ENCODE data around the gene MRPS31.
"Not testable (repeated sequence)": the region's sequence is repeated elsewhere in the genome, so short reads cannot be mapped to it uniquely, and the experiment has no call there.

Gene MRPS31

GRCh38 chr13:40799508-40799907 is 28.5 kb upstream of the MRPS31 start:
- peaks cover 17% of the 10 kb centered on the region for H3K36me3 Mint-ChIP-seq (ENCODE audit: insufficient read depth)

GRCh38 chr13:40798380-40798779 is 27.4 kb upstream of the MRPS31 start:
- Mint-ChIP-seq H3K36me3 (ENCODE audit: insufficient read depth) (peaks cover 16% of the 10 kb centered on the region), H3K27ac (ENCODE audit: low read depth) (no peak overlapping the region), H3K4me3 (peak overlapping the region; percentile 5), H3K27me3 (no peaks in the 10 kb centered on the region), H3K4me1 (no peaks in the 10 kb centered on the region), H3K9me3 (no peaks in the 10 kb centered on the region)
- ATAC-seq (replicated peaks; ENCODE audit: extremely low read depth, poor library complexity, severe bottlenecking) (no peak), DNase-seq (ENCODE audit: low spot score in 2 of 2) (no peak)

More at GRCh38 chr13:40799508-40799907, 28.5 kb upstream of the MRPS31 start:
- no peaks in the 10 kb centered on the region for H3K27me3 Mint-ChIP-seq
- no peaks in the 10 kb centered on the region for H3K9me3 Mint-ChIP-seq
- ATAC-seq (replicated peaks; ENCODE audit: extremely low read depth, poor library complexity, severe bottlenecking) (no peak), DNase-seq (ENCODE audit: low spot score in 2 of 2) (no peak)
- no peaks in the 10 kb centered on the region for H3K4me1 Mint-ChIP-seq
- H3K27ac Mint-ChIP-seq (ENCODE audit: low read depth) = no peak overlapping the region
- no peak overlapping the region for H3K4me3 Mint-ChIP-seq

GRCh38 chr13:40796649-40797048 is 25.7 kb upstream of the MRPS31 start:
- ATAC-seq (replicated peaks; ENCODE audit: extremely low read depth, poor library complexity, severe bottlenecking) = no peak
- Mint-ChIP-seq H3K9me3 (no peaks in the 10 kb centered on the region), H3K4me1 (peaks cover 4% of the 10 kb centered on the region), H3K27ac (ENCODE audit: low read depth) (peak overlapping the region; percentile 23), H3K27me3 (no peaks in the 10 kb centered on the region), H3K4me3 (no peak overlapping the region), H3K36me3 (ENCODE audit: insufficient read depth) (peaks cover 12% of the 10 kb centered on the region)
- no peak for DNase-seq (ENCODE audit: low spot score in 2 of 2)

- no peaks in the 10 kb centered on the region for H3K9me3 Mint-ChIP-seq
- DNase-seq (ENCODE audit: low spot score in 2 of 2) = no peak
- no peak overlapping the region for H3K4me3 Mint-ChIP-seq
- ATAC-seq (replicated peaks; ENCODE audit: extremely low read depth, poor library complexity, severe bottlenecking) = no peak
- H3K36me3 Mint-ChIP-seq (ENCODE audit: insufficient read depth) = peaks cover 7% of the 10 kb centered on the region
- H3K4me1 Mint-ChIP-seq = peaks cover 4% of the 10 kb centered on the region
- no peak overlapping the region for H3K27ac Mint-ChIP-seq (ENCODE audit: low read depth)
- H3K27me3 Mint-ChIP-seq = no peaks in the 10 kb centered on the region
These were observed 23.7 kb upstream of the MRPS31 start for GRCh38 chr13:40794414-40795368.

- peaks cover 4% of the 10 kb centered on the region for H3K4me1 Mint-ChIP-seq
- ATAC-seq (replicated peaks; ENCODE audit: extremely low read depth, poor library complexity, severe bottlenecking) (no peak), DNase-seq (ENCODE audit: low spot score in 2 of 2) (no peak)
- H3K4me3 Mint-ChIP-seq = no peak overlapping the region
- H3K36me3 Mint-ChIP-seq (ENCODE audit: insufficient read depth) = no peaks in the 10 kb centered on the region
- H3K9me3 Mint-ChIP-seq = no peaks in the 10 kb centered on the region
- no peaks in the 10 kb centered on the region for H3K27me3 Mint-ChIP-seq
- no peak overlapping the region for H3K27ac Mint-ChIP-seq (ENCODE audit: low read depth)
These were observed 22.3 kb upstream of the MRPS31 start for GRCh38 chr13:40793339-40793738.

- Mint-ChIP-seq H3K27ac (ENCODE audit: low read depth) (no peak overlapping the region), H3K27me3 (no peaks in the 10 kb centered on the region), H3K4me3 (no peak overlapping the region), H3K4me1 (peaks cover 5% of the 10 kb centered on the region), H3K36me3 (ENCODE audit: insufficient read depth) (no peaks in the 10 kb centered on the region), H3K9me3 (no peaks in the 10 kb centered on the region)
- DNase-seq (ENCODE audit: low spot score in 2 of 2) (no peak), ATAC-seq (replicated peaks; ENCODE audit: extremely low read depth, poor library complexity, severe bottlenecking) (no peak)
These were observed 21.5 kb upstream of the MRPS31 start for GRCh38 chr13:40792284-40793051.

GRCh38 chr13:40790154-40790616 is 19.2 kb upstream of the MRPS31 start:
- ATAC-seq (replicated peaks; ENCODE audit: extremely low read depth, poor library complexity, severe bottlenecking) (no peak), DNase-seq (ENCODE audit: low spot score in 2 of 2) (no peak)
- Mint-ChIP-seq H3K27ac (ENCODE audit: low read depth) (no peak overlapping the region), H3K27me3 (no peaks in the 10 kb centered on the region), H3K4me1 (peaks cover 10% of the 10 kb centered on the region), H3K9me3 (no peaks in the 10 kb centered on the region), H3K4me3 (peak overlapping the region; percentile 66), H3K36me3 (ENCODE audit: insufficient read depth) (no peaks in the 10 kb centered on the region)

- ATAC-seq (replicated peaks; ENCODE audit: extremely low read depth, poor library complexity, severe bottlenecking) (peak; percentile 85), DNase-seq (ENCODE audit: low spot score in 2 of 2) (peak; percentile 47 to 51)
- Mint-ChIP-seq H3K27me3 (no peaks in the 10 kb centered on the region), H3K27ac (ENCODE audit: low read depth) (peak within 1 kb of the TSS; percentile 75), H3K36me3 (ENCODE audit: insufficient read depth) (no peaks in the 10 kb centered on the region), H3K4me1 (peaks cover 10% of the 10 kb centered on the region), H3K9me3 (no peaks in the 10 kb centered on the region), H3K4me3 (peak within 1 kb of the TSS; percentile 66)
These were observed 18.5 kb upstream of the MRPS31 start, which contains the start of gene SLC25A15 for GRCh38 chr13:40789275-40790153. SLC25A15 (plus strand) TSS chr13:40789611; CDS start chr13:40793227, 3,616 bp downstream.

- not testable (repeated sequence) for H3K9me3 Mint-ChIP-seq; H3K4me1 Mint-ChIP-seq; ATAC-seq (replicated peaks; ENCODE audit: extremely low read depth, poor library complexity, severe bottlenecking); H3K36me3 Mint-ChIP-seq (ENCODE audit: insufficient read depth); DNase-seq (ENCODE audit: low spot score in 2 of 2); H3K27me3 Mint-ChIP-seq
- Mint-ChIP-seq H3K4me3 (peak overlapping the region; percentile 66), H3K27ac (ENCODE audit: low read depth) (peak overlapping the region; percentile 75)
These were observed 17.7 kb upstream of the MRPS31 start for GRCh38 chr13:40788540-40789274.

GRCh38 chr13:40787062-40787461 is 16.1 kb upstream of the MRPS31 start:
- Mint-ChIP-seq H3K36me3 (ENCODE audit: insufficient read depth) (no peaks in the 10 kb centered on the region), H3K9me3 (no peaks in the 10 kb centered on the region), H3K4me3 (peak overlapping the region; percentile 4), H3K27me3 (no peaks in the 10 kb centered on the region), H3K4me1 (peaks cover 7% of the 10 kb centered on the region), H3K27ac (ENCODE audit: low read depth) (no peak overlapping the region)
- DNase-seq (ENCODE audit: low spot score in 2 of 2) (no peak), ATAC-seq (replicated peaks; ENCODE audit: extremely low read depth, poor library complexity, severe bottlenecking) (no peak)

GRCh38 chr13:40786568-40786996 is 15.6 kb upstream of the MRPS31 start:
- no peak for DNase-seq (ENCODE audit: low spot score in 2 of 2)
- no peak overlapping the region for H3K27ac Mint-ChIP-seq (ENCODE audit: low read depth)
- no peaks in the 10 kb centered on the region for H3K27me3 Mint-ChIP-seq
- no peaks in the 10 kb centered on the region for H3K9me3 Mint-ChIP-seq
- peaks cover 6% of the 10 kb centered on the region for H3K4me1 Mint-ChIP-seq
- H3K36me3 Mint-ChIP-seq (ENCODE audit: insufficient read depth) = no peaks in the 10 kb centered on the region
- no peak for ATAC-seq (replicated peaks; ENCODE audit: extremely low read depth, poor library complexity, severe bottlenecking)
- no peak overlapping the region for H3K4me3 Mint-ChIP-seq

All from central memory CD8-positive, alpha-beta T cell (primary cell).